ENCODE measurements around the gene MS4A10.
A peak's percentile ranks its signal among the peaks of the same experiment; 100 is the strongest.

MS4A10 gene

DNA sequence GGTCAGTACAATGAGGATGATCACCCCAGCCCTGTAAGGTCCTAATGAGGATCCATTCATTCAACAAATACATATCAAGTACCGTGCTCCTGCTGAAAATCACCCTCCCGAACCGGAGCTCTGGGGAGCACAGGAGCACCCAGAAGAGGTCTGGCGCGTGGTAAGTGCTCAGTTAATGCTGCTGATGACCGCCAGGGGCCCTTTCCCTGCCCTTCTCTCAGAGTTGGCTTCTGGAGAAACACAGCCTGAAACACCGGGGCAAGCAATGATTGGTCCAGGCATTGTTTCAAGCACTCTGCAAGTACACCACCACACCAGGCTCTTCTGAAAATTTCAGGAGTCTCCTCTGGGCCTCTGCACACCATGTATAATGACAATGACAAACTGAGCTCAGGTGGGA, 53.0 kb downstream of the MS4A10 start:
- no peak overlapping the region for H3K4me3 ChIP-seq (ENCODE audit: low read depth, low read length)
- TF ChIP-seq, protein P1, sequence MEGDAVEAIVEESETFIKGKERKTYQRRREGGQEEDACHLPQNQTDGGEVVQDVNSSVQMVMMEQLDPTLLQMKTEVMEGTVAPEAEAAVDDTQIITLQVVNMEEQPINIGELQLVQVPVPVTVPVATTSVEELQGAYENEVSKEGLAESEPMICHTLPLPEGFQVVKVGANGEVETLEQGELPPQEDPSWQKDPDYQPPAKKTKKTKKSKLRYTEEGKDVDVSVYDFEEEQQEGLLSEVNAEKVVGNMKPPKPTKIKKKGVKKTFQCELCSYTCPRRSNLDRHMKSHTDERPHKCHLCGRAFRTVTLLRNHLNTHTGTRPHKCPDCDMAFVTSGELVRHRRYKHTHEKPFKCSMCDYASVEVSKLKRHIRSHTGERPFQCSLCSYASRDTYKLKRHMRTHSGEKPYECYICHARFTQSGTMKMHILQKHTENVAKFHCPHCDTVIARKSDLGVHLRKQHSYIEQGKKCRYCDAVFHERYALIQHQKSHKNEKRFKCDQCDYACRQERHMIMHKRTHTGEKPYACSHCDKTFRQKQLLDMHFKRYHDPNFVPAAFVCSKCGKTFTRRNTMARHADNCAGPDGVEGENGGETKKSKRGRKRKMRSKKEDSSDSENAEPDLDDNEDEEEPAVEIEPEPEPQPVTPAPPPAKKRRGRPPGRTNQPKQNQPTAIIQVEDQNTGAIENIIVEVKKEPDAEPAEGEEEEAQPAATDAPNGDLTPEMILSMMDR (IDR thresholded peaks at IDR 0.05; ENCODE audit: low read depth, low read length, missing control alignments), result peak; percentile 39
- DNase-seq (ENCODE audit: low read depth), result no peak
- in situ Hi-C loops (cut with HindIII; ENCODE audit: low sequenced_read_pairs), result no loop called here

DNA sequence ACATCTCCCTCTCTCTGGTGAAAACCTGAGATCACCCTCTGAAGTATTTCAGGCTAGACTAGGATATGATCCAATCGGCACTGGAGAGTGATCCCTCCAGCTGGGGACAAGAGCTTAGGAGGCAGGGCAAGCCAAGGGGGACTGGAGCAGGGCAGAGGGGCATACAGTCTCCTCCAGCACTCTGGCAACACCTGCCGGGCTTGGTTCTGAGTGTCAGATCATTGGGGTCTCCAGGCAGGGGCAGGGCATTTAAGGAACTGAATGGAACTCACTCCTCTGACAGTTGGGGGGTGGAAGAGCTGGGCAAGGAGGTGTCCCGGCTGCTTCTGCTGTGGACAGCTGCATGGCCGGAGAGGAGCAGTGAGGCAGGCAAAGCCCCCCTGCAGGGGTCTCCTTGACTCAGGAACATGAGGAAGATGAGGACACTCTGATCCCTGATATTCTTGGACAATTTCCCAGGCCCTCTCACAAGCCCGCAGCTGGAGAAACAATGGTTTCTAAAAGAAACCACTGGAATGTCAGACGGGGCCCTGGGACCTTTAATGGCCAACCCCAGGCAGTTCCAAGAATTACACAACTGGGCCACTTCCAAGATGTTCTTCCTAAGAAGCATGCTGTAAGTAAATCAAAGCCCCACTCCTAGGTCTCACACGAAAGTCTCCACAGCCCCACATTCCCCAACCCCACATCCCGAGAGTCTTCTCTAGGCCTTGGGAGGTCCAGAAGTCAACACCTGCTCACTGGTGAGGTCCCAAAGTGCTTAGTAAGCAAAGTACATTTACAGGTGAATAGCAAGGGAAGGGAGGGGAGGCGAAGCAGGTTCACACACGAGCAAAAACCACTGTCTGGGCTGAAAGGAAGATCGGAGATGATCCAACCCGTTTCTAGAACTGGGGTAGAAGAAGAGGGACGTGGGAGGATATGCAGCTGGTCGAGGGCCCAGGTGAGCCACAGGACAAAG, 55.6 kb downstream of the MS4A10 start:
- TF ChIP-seq, protein P1 (IDR thresholded peaks at IDR 0.05; ENCODE audit: low read depth, low read length, missing control alignments), result no peak
- in situ Hi-C loops (cut with HindIII; ENCODE audit: low sequenced_read_pairs), result no loop called here
- peak; percentile 99 for DNase-seq (ENCODE audit: low read depth)
- H3K4me3 ChIP-seq (ENCODE audit: low read depth, low read length), result no peak overlapping the region

DNA sequence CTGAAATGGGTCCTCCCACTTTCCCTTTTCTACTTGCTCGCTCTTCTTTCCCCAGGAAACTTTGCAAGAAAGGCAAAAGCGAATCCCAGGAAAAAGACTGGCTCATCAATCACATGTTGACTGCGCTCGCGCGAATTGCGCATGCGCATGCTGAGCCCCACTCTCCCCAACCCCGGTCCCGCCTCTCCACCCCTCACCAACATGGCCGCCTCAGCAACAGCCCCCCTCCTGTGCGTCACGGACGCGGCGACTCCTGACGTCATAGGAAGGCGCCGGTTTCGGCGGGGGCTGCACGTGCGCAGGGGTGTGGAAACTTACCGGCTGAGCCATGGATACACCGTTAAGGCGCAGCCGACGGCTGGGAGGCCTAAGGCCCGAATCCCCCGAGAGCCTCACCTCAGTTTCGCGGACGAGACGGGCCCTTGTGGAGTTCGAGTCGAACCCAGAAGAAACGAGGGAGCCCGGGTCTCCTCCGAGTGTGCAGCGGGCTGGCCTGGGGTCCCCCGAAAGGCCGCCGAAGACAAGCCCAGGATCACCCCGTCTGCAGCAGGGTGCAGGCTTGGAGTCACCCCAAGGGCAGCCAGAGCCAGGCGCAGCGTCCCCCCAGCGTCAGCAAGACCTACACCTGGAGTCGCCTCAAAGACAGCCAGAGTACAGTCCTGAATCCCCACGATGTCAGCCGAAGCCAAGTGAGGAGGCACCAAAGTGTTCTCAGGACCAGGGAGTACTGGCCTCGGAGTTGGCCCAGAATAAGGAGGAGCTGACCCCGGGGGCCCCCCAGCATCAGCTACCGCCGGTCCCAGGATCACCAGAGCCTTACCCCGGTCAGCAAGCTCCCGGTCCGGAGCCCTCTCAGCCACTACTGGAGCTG, 56.9 kb downstream of the MS4A10 start, which contains the start of gene CCDC86:
Gene CCDC86, plus strand, starts transcription at position 317 of the 871 bp plus-strand sequence. Its CDS starts 12 bp downstream, at position 329.
- in situ Hi-C loops (cut with HindIII; ENCODE audit: low sequenced_read_pairs), result no loop called here
- DNase-seq (ENCODE audit: low read depth), result peak; percentile 86
- TF ChIP-seq, protein P1 (IDR thresholded peaks at IDR 0.05; ENCODE audit: low read depth, low read length, missing control alignments), result no peak
- H3K4me3 ChIP-seq (ENCODE audit: low read depth, low read length), result peak within 1 kb of the TSS; percentile 93

DNA sequence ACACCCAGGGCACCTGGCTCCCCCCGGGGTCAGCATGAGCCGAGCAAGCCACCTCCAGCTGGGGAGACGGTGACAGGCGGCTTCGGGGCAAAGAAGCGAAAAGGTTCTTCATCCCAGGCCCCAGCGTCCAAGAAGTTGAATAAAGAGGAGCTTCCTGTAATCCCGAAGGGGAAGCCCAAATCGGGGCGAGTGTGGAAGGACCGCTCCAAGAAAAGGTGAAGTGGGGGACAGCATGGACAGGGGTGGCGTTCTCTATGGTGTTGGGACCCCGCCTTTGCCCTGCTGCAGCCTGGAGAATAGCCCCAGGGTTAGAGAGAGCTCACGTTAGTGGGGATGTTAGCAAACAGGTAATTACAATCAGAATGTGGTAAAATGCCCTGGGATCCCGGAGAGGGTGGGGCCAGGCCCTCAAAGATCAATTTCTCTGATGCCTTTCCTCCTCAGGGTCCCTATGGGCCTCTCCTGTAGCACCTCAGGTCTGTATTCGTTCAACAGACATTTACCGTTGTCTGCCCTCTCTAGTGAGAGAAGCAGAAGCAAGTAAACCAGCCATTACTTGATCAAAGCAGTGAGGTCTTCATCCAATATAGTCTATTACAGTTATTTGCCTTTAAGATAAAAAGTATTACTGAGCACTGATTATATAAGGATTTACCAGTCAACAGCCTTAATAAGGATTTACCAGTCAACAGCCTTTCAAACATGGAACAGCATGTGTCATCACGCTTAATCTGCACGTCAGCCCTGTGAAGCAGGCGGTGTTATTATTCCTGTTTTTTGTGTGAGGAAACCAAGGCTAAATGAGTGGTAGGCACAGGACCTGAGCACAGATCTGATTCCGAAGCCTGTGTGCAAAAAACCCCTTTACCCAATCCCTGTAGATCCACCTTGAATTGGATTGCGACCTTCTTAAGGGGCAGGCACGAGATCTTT, 57.8 kb downstream of the MS4A10 start:
- DNase-seq (ENCODE audit: low read depth), result no peak
- TF ChIP-seq, protein P1 (IDR thresholded peaks at IDR 0.05; ENCODE audit: low read depth, low read length, missing control alignments), result no peak
- peak overlapping the region; percentile 93 for H3K4me3 ChIP-seq (ENCODE audit: low read depth, low read length)
- in situ Hi-C loops (cut with HindIII; ENCODE audit: low sequenced_read_pairs), result no loop called here

DNA sequence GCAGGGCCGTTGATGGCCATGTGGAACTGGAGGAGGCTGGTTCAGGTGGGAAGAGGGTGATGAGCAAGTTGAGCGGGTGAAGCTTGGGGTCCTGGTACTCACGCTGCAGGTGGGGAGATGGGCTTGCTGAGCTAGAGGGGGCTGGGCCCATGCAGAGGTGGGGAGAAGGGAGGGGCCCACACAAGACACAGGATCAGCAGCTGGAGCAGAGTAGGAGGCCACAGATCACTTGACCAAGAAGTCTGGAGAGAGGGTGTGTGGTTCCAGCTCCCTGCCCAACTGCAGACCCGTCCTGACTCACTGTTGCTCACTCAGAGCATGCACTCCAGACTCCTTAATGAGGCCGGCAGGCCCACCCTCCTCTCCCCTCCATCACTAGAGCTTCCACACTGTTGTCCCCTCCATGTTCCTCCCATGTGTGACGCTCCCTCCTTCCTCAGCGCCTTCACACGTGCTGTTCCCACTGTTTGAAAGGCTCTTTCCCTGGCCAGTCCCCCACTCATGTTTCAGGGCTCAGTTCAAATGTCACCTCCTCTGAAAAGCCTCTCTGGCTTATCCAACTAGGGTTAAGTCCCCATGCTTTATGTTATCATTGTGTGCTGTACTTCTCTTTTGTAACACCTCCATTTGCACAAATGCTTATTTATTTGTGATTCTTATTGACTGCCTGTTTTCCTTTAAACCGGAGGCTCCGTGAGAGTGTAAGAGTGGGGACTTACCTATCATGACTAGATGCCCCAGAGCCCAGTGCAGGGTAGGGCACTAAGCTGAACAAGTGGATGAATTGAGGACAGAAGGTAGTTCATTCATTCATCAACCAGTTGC, 59.1 kb downstream of the MS4A10 start:
- DNase-seq (ENCODE audit: low read depth), result no peak
- TF ChIP-seq, protein P1 (IDR thresholded peaks at IDR 0.05; ENCODE audit: low read depth, low read length, missing control alignments), result no peak
- H3K4me3 ChIP-seq (ENCODE audit: low read depth, low read length), result peak overlapping the region; percentile 93
- in situ Hi-C loops (cut with HindIII; ENCODE audit: low sequenced_read_pairs), result no loop called here
